ENCODE data around the gene IL17F.
A peak's percentile ranks its signal among the peaks of the same experiment; 100 is the strongest.
"Not testable (repeated sequence)": the region's sequence is repeated elsewhere in the genome, so short reads cannot be mapped to it uniquely, and the experiment has no call there.

IL17F gene

DNA sequence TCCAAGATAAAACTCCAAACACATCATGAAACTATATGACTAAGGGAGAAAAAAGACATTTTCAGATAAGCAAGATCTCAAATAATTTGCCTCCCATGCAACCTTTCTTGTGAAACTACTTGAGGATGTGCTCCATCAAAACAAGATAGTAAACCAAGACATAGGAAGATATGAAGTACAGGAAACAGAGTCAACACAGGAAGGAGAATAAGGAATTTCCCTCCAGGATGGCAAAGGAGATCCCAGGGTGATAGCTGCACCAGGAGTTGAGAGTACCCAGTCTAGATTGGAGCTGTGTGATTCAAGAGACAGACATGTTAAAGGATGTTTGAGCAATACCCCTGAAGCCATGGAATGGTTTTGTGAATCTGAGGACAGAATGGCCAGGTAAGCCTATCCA lies 42.8 kb downstream of the IL17F start:
- TF ChIP-seq, protein P1, sequence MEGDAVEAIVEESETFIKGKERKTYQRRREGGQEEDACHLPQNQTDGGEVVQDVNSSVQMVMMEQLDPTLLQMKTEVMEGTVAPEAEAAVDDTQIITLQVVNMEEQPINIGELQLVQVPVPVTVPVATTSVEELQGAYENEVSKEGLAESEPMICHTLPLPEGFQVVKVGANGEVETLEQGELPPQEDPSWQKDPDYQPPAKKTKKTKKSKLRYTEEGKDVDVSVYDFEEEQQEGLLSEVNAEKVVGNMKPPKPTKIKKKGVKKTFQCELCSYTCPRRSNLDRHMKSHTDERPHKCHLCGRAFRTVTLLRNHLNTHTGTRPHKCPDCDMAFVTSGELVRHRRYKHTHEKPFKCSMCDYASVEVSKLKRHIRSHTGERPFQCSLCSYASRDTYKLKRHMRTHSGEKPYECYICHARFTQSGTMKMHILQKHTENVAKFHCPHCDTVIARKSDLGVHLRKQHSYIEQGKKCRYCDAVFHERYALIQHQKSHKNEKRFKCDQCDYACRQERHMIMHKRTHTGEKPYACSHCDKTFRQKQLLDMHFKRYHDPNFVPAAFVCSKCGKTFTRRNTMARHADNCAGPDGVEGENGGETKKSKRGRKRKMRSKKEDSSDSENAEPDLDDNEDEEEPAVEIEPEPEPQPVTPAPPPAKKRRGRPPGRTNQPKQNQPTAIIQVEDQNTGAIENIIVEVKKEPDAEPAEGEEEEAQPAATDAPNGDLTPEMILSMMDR (IDR thresholded peaks at IDR 0.05; ENCODE audit: insufficient read depth, low read depth, low read length, missing control alignments) = no peak
- DNase-seq (ENCODE audit: low read depth) = no peak
- no peak overlapping the region for H3K4me3 ChIP-seq (ENCODE audit: low read depth, low read length)

DNA sequence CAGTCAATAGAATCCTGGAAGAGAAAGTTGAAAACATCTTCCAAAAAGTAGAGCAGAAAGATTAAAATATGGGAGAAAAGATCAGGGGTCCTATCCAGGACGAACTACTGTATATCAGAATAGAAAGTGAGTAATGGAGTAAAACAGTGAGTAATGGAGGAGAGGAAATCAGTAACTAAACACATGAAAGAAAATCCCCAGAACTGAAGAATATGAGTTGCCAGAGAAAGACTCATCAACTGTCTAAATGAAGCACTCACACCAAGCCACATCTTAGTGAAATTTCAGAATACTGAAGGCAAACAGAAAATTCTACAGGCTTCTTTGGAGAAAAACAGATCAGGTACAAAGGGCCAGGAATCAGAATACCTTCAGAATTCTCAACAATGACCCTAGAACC lies 43.3 kb downstream of the IL17F start:
- no peak for DNase-seq (ENCODE audit: low read depth)
- no peak overlapping the region for H3K4me3 ChIP-seq (ENCODE audit: low read depth, low read length)
- TF ChIP-seq, protein P1 (IDR thresholded peaks at IDR 0.05; ENCODE audit: insufficient read depth, low read depth, low read length, missing control alignments) = no peak

DNA sequence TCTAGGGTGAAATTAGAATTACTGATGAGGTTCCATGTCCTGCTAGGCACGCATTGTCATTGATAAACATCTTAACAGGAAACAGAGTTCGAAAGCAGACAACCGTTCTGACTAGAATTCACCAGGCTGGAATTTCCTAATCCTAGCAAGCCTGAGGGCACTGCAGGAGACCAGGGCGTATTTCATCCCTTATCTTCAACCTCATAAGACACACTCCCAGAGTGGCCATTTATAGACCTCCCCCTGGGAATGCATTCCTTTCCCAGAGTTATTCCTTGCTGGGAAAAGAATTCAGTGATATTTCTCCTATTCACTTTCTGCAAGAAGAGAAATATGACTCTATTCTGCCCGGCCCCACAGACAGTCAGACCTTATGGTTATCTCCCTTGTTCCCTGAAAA lies 44.2 kb downstream of the IL17F start:
- not testable (repeated sequence) for DNase-seq (ENCODE audit: low read depth); H3K4me3 ChIP-seq (ENCODE audit: low read depth, low read length)

DNA sequence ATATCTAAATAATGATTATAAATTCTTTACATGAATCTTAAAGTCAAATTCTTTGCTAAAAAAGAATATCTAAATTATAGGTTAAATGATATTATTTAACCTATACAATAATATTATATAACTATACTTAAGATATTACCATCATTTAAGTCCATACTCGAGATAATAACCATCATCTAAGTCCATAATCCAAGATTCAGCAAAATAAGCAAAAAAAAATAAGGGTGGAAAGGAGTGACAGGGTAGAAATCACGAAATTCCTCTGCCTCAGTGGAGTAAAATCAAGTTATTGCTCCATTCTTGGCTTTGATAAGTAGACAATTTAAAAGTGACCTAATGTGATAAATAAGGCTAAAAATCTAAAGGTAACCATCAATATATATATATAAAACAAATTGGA lies 48.4 kb downstream of the IL17F start:
- TF ChIP-seq, protein P1 (IDR thresholded peaks at IDR 0.05; ENCODE audit: insufficient read depth, low read depth, low read length, missing control alignments) = no peak
- DNase-seq (ENCODE audit: low read depth) = no peak
- H3K4me3 ChIP-seq (ENCODE audit: low read depth, low read length) = no peak overlapping the region

GRCh38 chr6:52191824-52192223 lies 52.5 kb downstream of the IL17F start:
- H3K4me3 ChIP-seq (ENCODE audit: low read depth, low read length) = no peak overlapping the region
- TF ChIP-seq, protein P1 (IDR thresholded peaks at IDR 0.05; ENCODE audit: insufficient read depth, low read depth, low read length, missing control alignments) = no peak
- no peak for DNase-seq (ENCODE audit: low read depth)

- no peak overlapping the region for H3K4me3 ChIP-seq (ENCODE audit: low read depth, low read length)
- TF ChIP-seq, protein P1 (IDR thresholded peaks at IDR 0.05; ENCODE audit: insufficient read depth, low read depth, low read length, missing control alignments) = no peak
- peak; percentile 73 for DNase-seq (ENCODE audit: low read depth)
Observed at GRCh38 chr6:52190409-52190808, 53.9 kb downstream of the IL17F start.

DNA sequence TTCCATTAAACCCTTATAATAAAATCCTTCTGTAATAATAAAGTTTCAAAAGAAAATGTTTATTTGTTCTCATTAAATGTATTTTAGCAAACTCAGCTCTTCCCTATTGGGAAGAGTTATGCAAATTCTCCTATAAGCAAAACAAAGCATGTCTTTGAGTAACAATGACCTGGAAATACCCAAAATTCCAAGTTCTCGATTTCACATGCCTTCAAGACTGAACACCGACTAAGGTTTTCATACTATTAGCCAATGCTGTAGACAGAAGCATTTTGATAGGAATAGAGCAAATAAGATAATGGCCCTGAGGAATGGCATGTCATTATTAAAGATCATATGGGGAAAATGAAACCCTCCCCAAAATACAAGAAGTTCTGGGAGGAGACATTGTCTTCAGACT lies 54.3 kb downstream of the IL17F start:
- TF ChIP-seq, protein P1 (IDR thresholded peaks at IDR 0.05; ENCODE audit: insufficient read depth, low read depth, low read length, missing control alignments) = no peak
- H3K4me3 ChIP-seq (ENCODE audit: low read depth, low read length) = no peak overlapping the region
- DNase-seq (ENCODE audit: low read depth) = no peak
